HL-60 (cell line): ENCODE results near the gene CHMP6.

Experiments
- GABPA ChIP-seq: IDR thresholded peaks from 2 replicates; pipeline ENCODE4 v1.6.1; 2012; ENCODE audit warnings: low read depth
- POLR2AphosphoS5 ChIP-seq: IDR thresholded peaks from 2 replicates; pipeline ENCODE4 v1.6.1; 2012; ENCODE audit warnings: low read depth
- REST ChIP-seq: IDR thresholded peaks from 2 replicates; pipeline ENCODE4 v1.6.1; 2012; ENCODE audit warnings: low read depth; ENCODE audit not compliant: insufficient replicate concordance
- SPI1 ChIP-seq: IDR thresholded peaks from 2 replicates; pipeline ENCODE4 v1.6.1; 2012; ENCODE audit warnings: low read depth, mild to moderate bottlenecking, borderline replicate concordance
- TF ChIP-seq, protein P1 (sequence below): IDR thresholded peaks from one replicate; pipeline ENCODE4 v1.5.1; 2011; ENCODE audit warnings: low read length, control low read depth, inconsistent platforms; ENCODE audit not compliant: insufficient read depth

- TF ChIP-seq SPI1 (no peak), POLR2AphosphoS5 (no peak), REST (no peak), GABPA (no peak)
- TF ChIP-seq, protein P1, sequence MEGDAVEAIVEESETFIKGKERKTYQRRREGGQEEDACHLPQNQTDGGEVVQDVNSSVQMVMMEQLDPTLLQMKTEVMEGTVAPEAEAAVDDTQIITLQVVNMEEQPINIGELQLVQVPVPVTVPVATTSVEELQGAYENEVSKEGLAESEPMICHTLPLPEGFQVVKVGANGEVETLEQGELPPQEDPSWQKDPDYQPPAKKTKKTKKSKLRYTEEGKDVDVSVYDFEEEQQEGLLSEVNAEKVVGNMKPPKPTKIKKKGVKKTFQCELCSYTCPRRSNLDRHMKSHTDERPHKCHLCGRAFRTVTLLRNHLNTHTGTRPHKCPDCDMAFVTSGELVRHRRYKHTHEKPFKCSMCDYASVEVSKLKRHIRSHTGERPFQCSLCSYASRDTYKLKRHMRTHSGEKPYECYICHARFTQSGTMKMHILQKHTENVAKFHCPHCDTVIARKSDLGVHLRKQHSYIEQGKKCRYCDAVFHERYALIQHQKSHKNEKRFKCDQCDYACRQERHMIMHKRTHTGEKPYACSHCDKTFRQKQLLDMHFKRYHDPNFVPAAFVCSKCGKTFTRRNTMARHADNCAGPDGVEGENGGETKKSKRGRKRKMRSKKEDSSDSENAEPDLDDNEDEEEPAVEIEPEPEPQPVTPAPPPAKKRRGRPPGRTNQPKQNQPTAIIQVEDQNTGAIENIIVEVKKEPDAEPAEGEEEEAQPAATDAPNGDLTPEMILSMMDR: no peak
Observed at GRCh38 chr17:80969674-80970043, 22.0 kb upstream of the CHMP6 start.
